Erythroblast (primary cell): ENCODE results near the gene RPRD1A.

ENCODE experiments used
- GATA1 ChIP-seq: IDR thresholded peaks from 2 replicates; pipeline ENCODE4 v1.6.1; 2011; ENCODE audit warnings: low read depth, mild to moderate bottlenecking, control low read depth, low read length, moderate library complexity
- POLR2A ChIP-seq: IDR thresholded peaks from 2 replicates; pipeline ENCODE4 v1.6.1; 2011; ENCODE audit warnings: mild to moderate bottlenecking, low read length

- TF ChIP-seq POLR2A (no peak), GATA1 (no peak)
These were observed 34.6 kb upstream of the RPRD1A start for GRCh38 chr18:36101943-36102342.
